AG10803 (cell line): ENCODE results near the gene ZBTB38.
A peak's percentile ranks its signal among the peaks of the same experiment; 100 is the strongest.

Experiments used
- DNase-seq: peaks from one replicate; pipeline ENCODE4 v3.0.0; 2010; ENCODE audit warnings: low read depth
- H3K4me3 ChIP-seq: 2 replicates; pipeline ENCODE4 v1.5.1; 2011; ENCODE audit warnings: mild to moderate bottlenecking, low read length, control low read depth
- TF ChIP-seq, protein P1 (sequence below): conservative IDR thresholded peaks from 2 replicates; pipeline ENCODE4 v1.5.1; 2011; ENCODE audit warnings: mild to moderate bottlenecking, low read length, control low read depth, inconsistent platforms

ZBTB38 gene

DNA sequence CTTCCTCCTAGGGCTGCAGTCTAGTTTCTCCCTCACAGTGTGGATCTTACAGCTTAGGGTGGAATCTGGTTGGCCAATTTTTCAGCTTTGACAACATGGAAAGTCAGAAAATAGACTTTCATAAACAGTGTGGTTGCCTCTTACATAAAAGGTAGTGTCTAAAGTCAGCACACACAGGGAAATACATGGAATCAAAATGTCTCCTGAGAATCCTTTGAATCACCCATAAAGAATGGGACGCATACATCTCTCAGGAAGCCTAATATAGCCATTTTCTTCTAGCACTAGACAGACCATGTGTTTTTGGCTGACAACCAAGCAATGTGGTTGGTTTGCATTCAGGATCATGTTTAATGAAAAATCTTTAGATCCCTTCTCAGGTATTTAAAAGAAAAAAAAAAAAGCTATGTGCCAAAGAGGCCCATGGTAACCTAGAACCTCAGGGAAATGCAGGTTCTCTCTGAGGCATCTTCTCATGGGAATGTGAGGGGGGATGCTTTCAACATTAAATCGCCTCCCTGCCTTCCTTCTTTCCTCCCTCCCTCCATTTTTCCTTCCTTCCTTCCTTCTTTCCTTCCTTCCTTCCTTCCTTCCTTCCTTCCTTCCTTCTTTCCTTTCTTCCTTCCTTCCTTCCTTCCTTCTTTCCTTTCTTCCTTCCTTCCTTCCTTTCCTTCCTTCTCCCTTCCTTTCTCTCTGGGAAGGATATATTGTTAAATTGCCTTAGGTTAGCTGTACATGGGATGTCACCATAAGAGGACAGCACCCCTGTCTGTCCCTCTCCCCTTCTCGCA is 34.3 kb upstream of the ZBTB38 start:
- TF ChIP-seq, protein P1, sequence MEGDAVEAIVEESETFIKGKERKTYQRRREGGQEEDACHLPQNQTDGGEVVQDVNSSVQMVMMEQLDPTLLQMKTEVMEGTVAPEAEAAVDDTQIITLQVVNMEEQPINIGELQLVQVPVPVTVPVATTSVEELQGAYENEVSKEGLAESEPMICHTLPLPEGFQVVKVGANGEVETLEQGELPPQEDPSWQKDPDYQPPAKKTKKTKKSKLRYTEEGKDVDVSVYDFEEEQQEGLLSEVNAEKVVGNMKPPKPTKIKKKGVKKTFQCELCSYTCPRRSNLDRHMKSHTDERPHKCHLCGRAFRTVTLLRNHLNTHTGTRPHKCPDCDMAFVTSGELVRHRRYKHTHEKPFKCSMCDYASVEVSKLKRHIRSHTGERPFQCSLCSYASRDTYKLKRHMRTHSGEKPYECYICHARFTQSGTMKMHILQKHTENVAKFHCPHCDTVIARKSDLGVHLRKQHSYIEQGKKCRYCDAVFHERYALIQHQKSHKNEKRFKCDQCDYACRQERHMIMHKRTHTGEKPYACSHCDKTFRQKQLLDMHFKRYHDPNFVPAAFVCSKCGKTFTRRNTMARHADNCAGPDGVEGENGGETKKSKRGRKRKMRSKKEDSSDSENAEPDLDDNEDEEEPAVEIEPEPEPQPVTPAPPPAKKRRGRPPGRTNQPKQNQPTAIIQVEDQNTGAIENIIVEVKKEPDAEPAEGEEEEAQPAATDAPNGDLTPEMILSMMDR = no peak
- DNase-seq = peak; percentile 13
- H3K4me3 ChIP-seq = no peak overlapping the region

DNA sequence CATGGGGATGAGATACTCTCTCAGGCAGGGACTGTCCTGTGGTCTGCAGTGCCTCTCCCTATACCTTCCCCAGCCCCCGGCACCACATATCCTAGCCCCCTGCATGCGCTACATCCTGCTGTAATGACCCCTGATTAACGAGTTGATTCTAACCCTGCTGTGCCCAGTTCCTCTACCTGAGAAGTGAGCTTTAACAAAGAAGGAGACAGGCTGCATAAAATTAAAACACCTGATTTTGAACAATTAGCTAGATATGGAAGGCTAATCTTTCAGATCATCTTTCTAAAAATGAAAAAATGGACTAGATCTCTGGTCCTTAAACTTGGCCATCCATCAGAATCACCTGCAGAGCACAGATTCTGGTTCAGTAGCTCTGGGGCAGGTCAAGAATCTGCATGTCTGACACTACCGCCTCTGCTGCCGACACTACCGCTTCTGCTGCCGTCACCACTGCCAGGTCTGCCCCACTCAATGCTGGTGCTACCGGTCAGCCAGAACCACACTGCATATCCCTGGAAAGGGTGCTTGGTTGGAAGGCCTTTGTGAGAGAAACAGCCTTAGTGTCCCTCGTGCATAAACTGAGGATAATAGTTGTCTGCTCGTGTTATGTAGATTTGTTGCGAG is 33.6 kb upstream of the ZBTB38 start:
- no peak for DNase-seq
- TF ChIP-seq, protein P1 = no peak
- no peak overlapping the region for H3K4me3 ChIP-seq

DNA sequence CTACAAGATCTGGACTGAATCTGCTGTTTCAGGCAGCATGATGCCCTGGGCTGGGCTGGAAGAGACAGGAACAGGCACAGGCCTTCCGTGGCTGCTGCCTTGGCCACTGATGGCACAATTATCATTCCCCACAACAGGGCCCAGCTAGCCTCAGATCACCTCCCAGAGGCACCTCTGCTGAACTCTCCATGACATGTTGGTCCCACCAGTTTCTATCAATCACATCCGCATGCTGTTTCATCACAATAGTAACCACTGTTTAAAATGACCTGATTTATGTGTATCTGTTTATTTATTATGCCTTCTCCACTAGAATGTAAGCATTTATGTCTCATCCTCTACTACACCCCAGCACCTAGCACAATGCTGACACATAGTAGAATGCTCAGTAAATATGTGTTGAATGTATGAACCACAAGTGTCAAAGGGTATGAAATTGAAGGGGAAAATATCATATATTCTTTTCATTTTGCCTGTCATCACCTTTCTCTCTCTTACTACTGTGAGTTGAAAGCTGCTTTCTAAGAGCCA is 32.7 kb upstream of the ZBTB38 start:
- TF ChIP-seq, protein P1 = no peak
- no peak overlapping the region for H3K4me3 ChIP-seq
- DNase-seq = peak; percentile 34

DNA sequence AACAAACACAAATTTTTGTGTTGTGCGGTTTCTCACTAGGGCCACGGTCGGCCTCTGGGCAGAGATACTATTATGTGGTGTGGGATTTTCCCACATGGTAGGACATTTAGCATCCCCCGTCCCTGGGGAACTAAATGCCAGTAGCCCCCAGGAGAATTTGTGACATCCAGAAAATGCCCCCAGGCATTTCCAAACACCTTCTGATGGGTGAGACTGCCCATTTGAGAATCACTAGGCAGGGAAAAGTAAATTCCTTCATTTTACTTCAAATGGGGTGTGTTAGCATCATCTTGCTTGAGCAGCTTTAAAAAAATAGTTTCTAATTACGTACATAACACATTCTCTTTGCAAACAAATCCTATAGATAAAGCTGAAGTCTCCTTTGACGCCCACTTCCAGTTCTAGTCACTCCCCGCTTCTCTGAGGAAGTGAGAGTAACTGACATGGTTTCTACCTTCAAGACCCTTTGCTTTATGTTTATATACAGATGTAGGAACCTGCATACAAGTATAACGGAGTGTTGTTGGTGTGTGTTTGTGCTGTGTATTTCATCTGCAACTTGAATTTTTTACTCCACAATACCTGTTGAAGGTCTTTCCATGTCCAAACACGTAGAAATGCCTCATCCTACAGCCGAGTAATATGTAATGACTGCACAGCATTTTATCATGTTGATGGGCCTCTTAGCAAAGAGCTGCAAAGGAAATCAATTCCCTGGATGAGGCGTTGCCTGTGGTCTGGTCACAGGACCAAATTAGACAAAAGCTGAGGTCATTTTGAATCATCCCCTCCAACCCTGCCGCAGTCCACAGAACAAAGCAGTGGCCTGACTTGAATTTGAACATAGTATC is 31.4 kb upstream of the ZBTB38 start:
- TF ChIP-seq, protein P1 = no peak
- peak; percentile 72 for DNase-seq
- no peak overlapping the region for H3K4me3 ChIP-seq

DNA sequence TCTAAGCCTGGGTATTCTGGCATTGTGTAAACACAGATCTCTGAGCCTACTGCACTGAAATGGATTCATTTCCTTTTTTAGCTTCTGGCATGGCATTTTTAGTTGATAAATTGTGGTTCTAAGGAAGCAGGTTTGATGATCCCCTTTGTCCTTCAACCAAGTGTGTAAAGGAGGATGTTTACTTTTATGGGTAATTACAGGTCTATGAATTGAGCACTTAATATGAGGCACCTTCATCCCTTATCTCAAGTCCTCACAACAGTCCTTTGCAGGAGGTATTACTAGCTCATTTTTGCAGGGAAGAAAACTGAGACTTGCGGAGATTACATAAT is 30.8 kb upstream of the ZBTB38 start:
- no peak overlapping the region for H3K4me3 ChIP-seq

DNA sequence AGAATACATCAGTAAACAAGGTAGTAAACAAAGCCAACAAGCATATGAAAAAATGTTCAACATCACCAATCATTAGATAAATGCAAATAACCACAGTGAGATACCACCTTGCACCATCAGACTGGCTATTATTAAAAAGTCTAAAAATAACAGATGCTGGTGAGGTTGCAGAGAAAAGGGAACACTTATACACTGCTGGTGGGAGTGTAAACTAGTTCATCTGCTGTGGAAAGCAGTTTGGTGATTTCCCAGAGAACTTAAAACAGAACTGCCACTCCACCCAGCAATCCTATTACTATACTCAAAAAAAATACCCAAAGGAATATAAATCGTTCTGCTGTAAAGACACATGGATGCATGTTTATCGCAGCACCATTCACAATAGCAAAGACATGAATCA is 30.3 kb upstream of the ZBTB38 start:
- no peak overlapping the region for H3K4me3 ChIP-seq
- TF ChIP-seq, protein P1 = no peak
- DNase-seq = no peak

More for the DNA sequence above, 30.8 kb upstream of the ZBTB38 start:
- no peak for DNase-seq
- TF ChIP-seq, protein P1 = no peak
